Neural cell (in vitro differentiated cells): ENCODE measurements around the gene TAF11L3. TPM values are rescaled to one million over a fixed set of nuclear protein-coding genes. Genes with fewer than 3 reads are reported as not detected.
"Not testable (repeated sequence)": the region's sequence is repeated elsewhere in the genome, so short reads cannot be mapped to it uniquely, and the experiment has no call there.

ENCODE experiments used
- H2AFZ ChIP-seq: fragments of 200-600, 300-800 bp; sonication (generic), shearing (Covaris generic); 2 replicates; pipeline ENCODE4 v1.6.0; 2014; ENCODE audit warnings: low read depth, mild to moderate bottlenecking, antibody characterized with exemption, low read length, moderate library complexity
- H3F3A ChIP-seq: fragments of 200-600 bp; shearing (Covaris generic); 2 replicates; pipeline ENCODE4 v1.6.1; 2016; ENCODE audit warnings: mild to moderate bottlenecking, moderate library complexity, mixed read lengths, antibody characterized with exemption, low read length; ENCODE audit not compliant: insufficient read depth, poor library complexity, severe bottlenecking
- H3K27ac ChIP-seq: fragments of 200-600, 300-800 bp; sonication (generic), shearing (Covaris generic); 2 replicates; pipeline ENCODE4 v1.5.1; 2014; ENCODE audit warnings: mild to moderate bottlenecking, low read length, moderate library complexity
- H3K27me3 ChIP-seq: fragments of 300-800, 200-600 bp; sonication (generic), shearing (Covaris generic); 2 replicates; pipeline ENCODE4 v1.6.0; 2014; ENCODE audit warnings: mild to moderate bottlenecking, low read depth, low read length, moderate library complexity; ENCODE audit not compliant: insufficient read depth
- H3K36me3 ChIP-seq: fragments of 300-800, 200-600 bp; sonication (generic), shearing (Covaris generic); 2 replicates; pipeline ENCODE4 v1.5.1; 2014; ENCODE audit warnings: mild to moderate bottlenecking, antibody characterized with exemption, low read length, moderate library complexity; ENCODE audit not compliant: insufficient read depth
- H3K4me2 ChIP-seq: fragments of 300-800, 200-600 bp; sonication (generic), shearing (Covaris generic); 2 replicates; pipeline ENCODE4 v1.6.0; 2014; ENCODE audit warnings: mild to moderate bottlenecking, low read length
- H3K4me3 ChIP-seq: fragments of 300-800, 200-600 bp; sonication (generic), shearing (Covaris generic); 2 replicates; pipeline ENCODE4 v1.5.1; 2014; ENCODE audit warnings: mild to moderate bottlenecking, low read length, moderate library complexity
- H3K79me2 ChIP-seq: fragments of 200-600 bp; shearing (Covaris generic); replicated peaks from 2 replicates; pipeline ENCODE4 v1.6.0; 2014; ENCODE audit warnings: mild to moderate bottlenecking, low read length, moderate library complexity; ENCODE audit not compliant: insufficient read depth
- H3K9ac ChIP-seq: fragments of 300-800, 200-600 bp; sonication (generic), shearing (Covaris generic); 2 replicates; pipeline ENCODE4 v1.6.1; 2016; ENCODE audit warnings: mild to moderate bottlenecking, low read length, mixed read lengths
- H3K9me2 ChIP-seq: fragments of 200-600 bp; shearing (Covaris generic); 2 replicates; pipeline ENCODE4 v1.6.1; 2016; ENCODE audit warnings: mild to moderate bottlenecking, low read length, mixed read lengths; ENCODE audit not compliant: insufficient read depth
- H3K9me3 ChIP-seq: fragments of 200-600, 300-800 bp; sonication (generic), shearing (Covaris generic); 2 replicates; pipeline ENCODE4 v1.6.1; 2016; ENCODE audit warnings: mild to moderate bottlenecking, mixed run types, low read length, moderate library complexity, mixed read lengths
- H4K20me1 ChIP-seq: fragments of 200-600 bp; shearing (Covaris generic); 2 replicates; pipeline ENCODE4 v1.6.1; 2016; ENCODE audit warnings: mild to moderate bottlenecking, mixed run types; ENCODE audit not compliant: insufficient read depth
- CTCF ChIP-seq: fragments of 450-650 bp; IDR thresholded peaks from 2 replicates; pipeline ENCODE4 v1.5.1; 2014; ENCODE audit warnings: antibody characterized with exemption, mild to moderate bottlenecking, moderate library complexity; ENCODE audit not compliant: poor library complexity, severe bottlenecking
- EP300 ChIP-seq: fragments of 450-650 bp; conservative IDR thresholded peaks from 2 replicates; pipeline ENCODE4 v1.6.1; 2014; ENCODE audit warnings: antibody characterized with exemption, mild to moderate bottlenecking, moderate library complexity; ENCODE audit not compliant: poor library complexity, severe bottlenecking
- EZH2 ChIP-seq: fragments of 200-600, 300-800 bp; shearing (Covaris generic), sonication (generic); IDR thresholded peaks from 2 replicates; pipeline ENCODE4 v1.6.1; 2014; ENCODE audit warnings: antibody characterized with exemption, low read length, borderline replicate concordance, mild to moderate bottlenecking; ENCODE audit not compliant: insufficient read depth, poor library complexity, severe bottlenecking
- MXI1 ChIP-seq: fragments of 450-650 bp; conservative IDR thresholded peaks from 2 replicates; pipeline ENCODE4 v1.6.1; 2014; ENCODE audit warnings: antibody characterized with exemption, mild to moderate bottlenecking; ENCODE audit not compliant: poor library complexity, severe bottlenecking
- POLR2AphosphoS5 ChIP-seq: IDR thresholded peaks from 2 replicates; pipeline ENCODE4 v1.6.1; 2012
- RAD21 ChIP-seq: fragments of 450-650 bp; conservative IDR thresholded peaks from 2 replicates; pipeline ENCODE4 v1.6.1; 2014; ENCODE audit warnings: antibody characterized with exemption, mild to moderate bottlenecking, moderate library complexity
- SMC3 ChIP-seq: fragments of 450-650 bp; conservative IDR thresholded peaks from 2 replicates; pipeline ENCODE4 v1.6.1; 2014; ENCODE audit warnings: antibody characterized with exemption, mild to moderate bottlenecking, moderate library complexity; ENCODE audit not compliant: poor library complexity
- TAF1 ChIP-seq: IDR thresholded peaks from 2 replicates; pipeline ENCODE4 v1.6.1; 2012; ENCODE audit warnings: low read depth
- polyA plus RNA-seq: library from polyadenylated mRNA; depleted of rRNA; stranded (reverse); fragments of >200 nt; gene quantifications from 2 replicates; pipeline ENCODE4 v1.2.3, GENCODE V29; 2014
- TF ChIP-seq, protein P1 (sequence below): IDR thresholded peaks from 2 replicates; pipeline ENCODE4 v1.6.1; 2012; ENCODE audit warnings: borderline replicate concordance

TAF11L3 gene
- polyA plus RNA-seq, 1 donor from 2014 or later: not detected

GRCh38 chr5:17481378-17481777 lies 36.8 kb upstream of the TAF11L3 start:
- TF ChIP-seq, protein P1, sequence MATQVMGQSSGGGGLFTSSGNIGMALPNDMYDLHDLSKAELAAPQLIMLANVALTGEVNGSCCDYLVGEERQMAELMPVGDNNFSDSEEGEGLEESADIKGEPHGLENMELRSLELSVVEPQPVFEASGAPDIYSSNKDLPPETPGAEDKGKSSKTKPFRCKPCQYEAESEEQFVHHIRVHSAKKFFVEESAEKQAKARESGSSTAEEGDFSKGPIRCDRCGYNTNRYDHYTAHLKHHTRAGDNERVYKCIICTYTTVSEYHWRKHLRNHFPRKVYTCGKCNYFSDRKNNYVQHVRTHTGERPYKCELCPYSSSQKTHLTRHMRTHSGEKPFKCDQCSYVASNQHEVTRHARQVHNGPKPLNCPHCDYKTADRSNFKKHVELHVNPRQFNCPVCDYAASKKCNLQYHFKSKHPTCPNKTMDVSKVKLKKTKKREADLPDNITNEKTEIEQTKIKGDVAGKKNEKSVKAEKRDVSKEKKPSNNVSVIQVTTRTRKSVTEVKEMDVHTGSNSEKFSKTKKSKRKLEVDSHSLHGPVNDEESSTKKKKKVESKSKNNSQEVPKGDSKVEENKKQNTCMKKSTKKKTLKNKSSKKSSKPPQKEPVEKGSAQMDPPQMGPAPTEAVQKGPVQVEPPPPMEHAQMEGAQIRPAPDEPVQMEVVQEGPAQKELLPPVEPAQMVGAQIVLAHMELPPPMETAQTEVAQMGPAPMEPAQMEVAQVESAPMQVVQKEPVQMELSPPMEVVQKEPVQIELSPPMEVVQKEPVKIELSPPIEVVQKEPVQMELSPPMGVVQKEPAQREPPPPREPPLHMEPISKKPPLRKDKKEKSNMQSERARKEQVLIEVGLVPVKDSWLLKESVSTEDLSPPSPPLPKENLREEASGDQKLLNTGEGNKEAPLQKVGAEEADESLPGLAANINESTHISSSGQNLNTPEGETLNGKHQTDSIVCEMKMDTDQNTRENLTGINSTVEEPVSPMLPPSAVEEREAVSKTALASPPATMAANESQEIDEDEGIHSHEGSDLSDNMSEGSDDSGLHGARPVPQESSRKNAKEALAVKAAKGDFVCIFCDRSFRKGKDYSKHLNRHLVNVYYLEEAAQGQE: no peak
- no peak for TF ChIP-seq SMC3
- TF ChIP-seq EP300: no peak
- TF ChIP-seq RAD21: no peak
- TF ChIP-seq CTCF: no peak
- TF ChIP-seq POLR2AphosphoS5: no peak
- no peak for TF ChIP-seq MXI1
- TF ChIP-seq TAF1: no peak
- TF ChIP-seq EZH2: no peak
- no peaks in the 10 kb centered on the region for H4K20me1 ChIP-seq
- H3K9me3 ChIP-seq: no peaks in the 10 kb centered on the region
- no peak overlapping the region for H3K4me2 ChIP-seq
- no peaks in the 10 kb centered on the region for H3F3A ChIP-seq
- peak overlapping the region; percentile 1 for H3K4me3 ChIP-seq
- peak overlapping the region; percentile 8 for H3K9ac ChIP-seq
- no peaks in the 10 kb centered on the region for H3K36me3 ChIP-seq
- H3K27me3 ChIP-seq: no peaks in the 10 kb centered on the region
- no peaks in the 10 kb centered on the region for H3K79me2 ChIP-seq
- H3K27ac ChIP-seq: peak overlapping the region; percentile 37
- no peaks in the 10 kb centered on the region for H3K9me2 ChIP-seq
- H2AFZ ChIP-seq: no peak overlapping the region

DNA sequence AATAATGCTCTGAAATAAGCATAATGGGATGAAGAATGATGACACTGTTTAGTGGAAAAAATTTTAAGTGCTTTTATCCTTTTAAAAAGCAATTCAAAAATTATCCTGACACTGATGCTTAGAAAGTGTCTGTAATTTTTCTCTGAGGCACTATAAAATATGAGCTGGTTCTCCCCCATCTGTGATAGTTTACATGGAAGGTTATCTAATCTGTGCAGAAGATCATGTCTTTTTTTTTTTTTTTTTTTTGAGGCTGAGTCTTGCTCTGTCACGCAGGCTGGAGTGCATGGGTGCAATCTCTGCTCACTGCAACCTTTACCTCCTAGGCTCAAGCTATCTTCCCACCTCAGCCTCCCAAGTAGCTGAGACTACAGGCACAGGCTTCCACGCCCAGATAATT lies 35.4 kb upstream of the TAF11L3 start:
- H4K20me1 ChIP-seq: no peaks in the 10 kb centered on the region
- peak overlapping the region; percentile 1 for H3K4me2 ChIP-seq
- peak overlapping the region; percentile 54 for H3K27ac ChIP-seq
- no peaks in the 10 kb centered on the region for H3K9me2 ChIP-seq
- TF ChIP-seq EP300: peak; percentile 25
- TF ChIP-seq EZH2: no peak
- TF ChIP-seq, protein P1: no peak
- no peaks in the 10 kb centered on the region for H3K9me3 ChIP-seq
- H3K9ac ChIP-seq: peak overlapping the region; percentile 31
- no peaks in the 10 kb centered on the region for H3K27me3 ChIP-seq
- H3K36me3 ChIP-seq: no peaks in the 10 kb centered on the region
- no peak overlapping the region for H2AFZ ChIP-seq
- H3K4me3 ChIP-seq: no peak overlapping the region
- H3F3A ChIP-seq: no peaks in the 10 kb centered on the region
- H3K79me2 ChIP-seq: no peaks in the 10 kb centered on the region

DNA sequence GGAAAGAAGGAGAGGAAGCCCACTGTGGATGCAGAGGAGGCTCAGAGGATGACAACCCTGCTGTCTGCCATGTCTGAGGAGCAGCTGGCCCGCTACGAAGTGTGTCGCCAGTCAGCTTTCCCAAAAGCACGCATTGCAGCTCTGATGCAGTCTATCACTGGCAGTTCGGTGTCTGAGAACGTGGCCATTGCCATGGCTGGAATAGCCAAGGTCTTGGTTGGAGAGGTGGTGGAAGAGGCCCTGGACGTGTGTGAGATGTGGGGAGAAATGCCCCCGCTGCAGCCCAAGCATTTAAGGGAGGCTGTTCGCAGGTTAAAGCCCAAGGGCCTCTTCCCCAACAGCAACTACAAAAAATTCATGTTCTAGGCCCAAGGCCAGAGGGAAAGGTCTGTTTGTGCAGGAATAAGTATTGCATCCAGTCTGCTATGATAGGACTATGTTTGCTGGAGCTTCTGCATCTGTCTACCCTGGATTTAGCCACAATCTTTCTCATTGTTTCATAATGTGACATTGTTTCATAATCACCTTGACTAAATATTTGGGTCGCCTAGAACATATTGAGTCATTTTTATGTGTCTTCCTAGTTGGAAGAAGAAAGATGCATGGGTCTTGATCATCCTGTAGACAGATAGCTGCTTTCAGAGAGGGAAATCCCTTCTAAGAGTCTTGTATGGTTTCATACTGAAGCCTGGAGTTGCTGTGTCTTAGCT lies 31.5 kb upstream of the TAF11L3 start:
- H3K9ac ChIP-seq, H3K9me3 ChIP-seq, H3K9me2 ChIP-seq, H2AFZ ChIP-seq, H3K4me3 ChIP-seq, H3F3A ChIP-seq, H3K4me2 ChIP-seq, H3K36me3 ChIP-seq, H4K20me1 ChIP-seq, H3K27me3 ChIP-seq, H3K79me2 ChIP-seq, H3K27ac ChIP-seq: not testable (repeated sequence)
